Smooth muscle cell (in vitro differentiated cells): ENCODE measurements around the gene FRMD4A. TPM values are rescaled to one million over a fixed set of nuclear protein-coding genes. Genes with fewer than 3 reads are reported as not detected.

ENCODE experiments used
- DNase-seq: peaks from one replicate; lab custom pipeline; 2025; ENCODE audit not compliant: unreplicated experiment; lab: John Stamatoyannopoulos, UW
- H2AFZ ChIP-seq: fragments of 200-600 bp; sonication (generic); 2 replicates; pipeline ENCODE4 v1.6.0; 2016; ENCODE audit warnings: antibody characterized with exemption, low read depth, mild to moderate bottlenecking
- H3F3A ChIP-seq: fragments of 200-600 bp; sonication (generic); 2 replicates; pipeline ENCODE4 v1.6.0; 2017; ENCODE audit warnings: antibody characterized with exemption, low read depth
- H3K27ac ChIP-seq: fragments of 200-600 bp; sonication (generic); 2 replicates; pipeline ENCODE4 v1.5.1; 2016; ENCODE audit warnings: low read depth, mild to moderate bottlenecking
- H3K27me3 ChIP-seq: fragments of 200-600 bp; sonication (generic); 2 replicates; pipeline ENCODE4 v1.6.1; 2016; ENCODE audit warnings: low read depth, mild to moderate bottlenecking
- H3K36me3 ChIP-seq: fragments of 200-600 bp; sonication (generic); 2 replicates; pipeline ENCODE4 v1.5.1; 2016; ENCODE audit warnings: low read depth
- H3K4me1 ChIP-seq: fragments of 200-600 bp; sonication (generic); 2 replicates; pipeline ENCODE4 v1.5.1; 2016; ENCODE audit warnings: low read depth
- H3K4me2 ChIP-seq: fragments of 200-600 bp; sonication (generic); 2 replicates; pipeline ENCODE4 v1.6.0; 2016; ENCODE audit warnings: mild to moderate bottlenecking
- H3K4me3 ChIP-seq: fragments of 200-600 bp; sonication (generic); 2 replicates; pipeline ENCODE4 v1.5.1; 2016; ENCODE audit warnings: mild to moderate bottlenecking
- H3K79me2 ChIP-seq: fragments of 200-600 bp; sonication (generic); 2 replicates; pipeline ENCODE4 v1.6.0; 2016; ENCODE audit warnings: low read depth, mild to moderate bottlenecking
- H3K9ac ChIP-seq: fragments of 200-600 bp; sonication (generic); 2 replicates; pipeline ENCODE4 v1.6.0; 2016; ENCODE audit warnings: low read depth
- H3K9me3 ChIP-seq: fragments of 200-600 bp; sonication (generic); replicated peaks from 2 replicates; pipeline ENCODE4 v1.5.1; 2016; ENCODE audit warnings: low read depth
- H4K20me1 ChIP-seq: fragments of 200-600 bp; sonication (generic); 2 replicates; pipeline ENCODE4 v1.6.0; 2016; ENCODE audit warnings: low read depth
- CTCF ChIP-seq: fragments of 200-600 bp; sonication (generic); IDR thresholded peaks from 2 replicates; pipeline ENCODE4 v1.5.1; 2017; ENCODE audit warnings: borderline replicate concordance, mild to moderate bottlenecking, antibody characterized with exemption; ENCODE audit not compliant: insufficient read depth, poor library complexity, severe bottlenecking
- WGBS: methylation state at CpG from one replicate; pipeline ENCODE4 v1.1.7; 2016; ENCODE audit warnings: low lambda C conversion rate; 5-methylcytosine and 5-hydroxymethylcytosine counted together
- polyA plus RNA-seq: library from polyadenylated mRNA; unstranded; fragments of >200 nt; fragmentation: Nextera tagmentation; extraction: Ambion mirVana; gene quantifications from 2 replicates; pipeline ENCODE4 v1.2.1, GENCODE V29; 2016
- total RNA-seq: library from RNA; depleted of rRNA; stranded (reverse); fragments of >200 nt; gene quantifications from 2 replicates; pipeline ENCODE4 v1.2.3, GENCODE V29; 2014

The FRMD4A gene
- total and polyA plus RNA-seq, 2 experiments from 2014 or later: 3.0 to 5.4 TPM

- no peaks in the 10 kb centered on the region for H3K79me2 ChIP-seq
- no peaks in the 10 kb centered on the region for H4K20me1 ChIP-seq
- WGBS: 67% methylated on average over 19 of the region's 19 CpGs
- no peak overlapping the region for H2AFZ ChIP-seq
- H3K9ac ChIP-seq: no peak overlapping the region
- no peak for TF ChIP-seq CTCF
- DNase-seq: no peak
- no peaks in the 10 kb centered on the region for H3K4me1 ChIP-seq
- H3K4me2 ChIP-seq: no peak overlapping the region
- H3K9me3 ChIP-seq: no peaks in the 10 kb centered on the region
- no peaks in the 10 kb centered on the region for H3K27me3 ChIP-seq
- no peak overlapping the region for H3K27ac ChIP-seq
- no peaks in the 10 kb centered on the region for H3K36me3 ChIP-seq
- no peaks in the 10 kb centered on the region for H3F3A ChIP-seq
- H3K4me3 ChIP-seq: no peak overlapping the region
These were observed 564.9 kb downstream of the FRMD4A start for GRCh38 chr10:13765641-13766341.

GRCh38 chr10:13761490-13762091, 569.1 kb downstream of the FRMD4A start:
- WGBS: 90% methylated on average over 2 of the region's 2 CpGs
- no peak for TF ChIP-seq CTCF
- H2AFZ ChIP-seq: no peak overlapping the region

GRCh38 chr10:13759168-13759567, 571.6 kb downstream of the FRMD4A start:
- H3F3A ChIP-seq: no peaks in the 10 kb centered on the region
- no peaks in the 10 kb centered on the region for H3K36me3 ChIP-seq
- no peaks in the 10 kb centered on the region for H4K20me1 ChIP-seq
- H3K4me3 ChIP-seq: no peak overlapping the region
- peak overlapping the region; percentile 91 for H3K27ac ChIP-seq
- DNase-seq: no peak
- H2AFZ ChIP-seq: peak overlapping the region; percentile 34
- 37% methylated on average over 6 of the region's 6 CpGs for WGBS
- peaks cover 24% of the 10 kb centered on the region for H3K4me1 ChIP-seq
- no peaks in the 10 kb centered on the region for H3K27me3 ChIP-seq
- peak overlapping the region; percentile 50 for H3K4me2 ChIP-seq
- peak overlapping the region; percentile 58 for H3K9ac ChIP-seq
- no peaks in the 10 kb centered on the region for H3K79me2 ChIP-seq
- no peak for TF ChIP-seq CTCF
- H3K9me3 ChIP-seq: no peaks in the 10 kb centered on the region

More at GRCh38 chr10:13761490-13762091, 569.1 kb downstream of the FRMD4A start:
- no peak for DNase-seq
- H3K79me2 ChIP-seq: no peaks in the 10 kb centered on the region
- peaks cover 24% of the 10 kb centered on the region for H3K4me1 ChIP-seq
- no peak overlapping the region for H3K4me2 ChIP-seq
- no peaks in the 10 kb centered on the region for H3K9me3 ChIP-seq
- no peaks in the 10 kb centered on the region for H3K36me3 ChIP-seq
- H3K9ac ChIP-seq: no peak overlapping the region
- H3K4me3 ChIP-seq: no peak overlapping the region
- no peaks in the 10 kb centered on the region for H4K20me1 ChIP-seq
- no peak overlapping the region for H3K27ac ChIP-seq
- no peaks in the 10 kb centered on the region for H3K27me3 ChIP-seq
- H3F3A ChIP-seq: no peaks in the 10 kb centered on the region

DNA sequence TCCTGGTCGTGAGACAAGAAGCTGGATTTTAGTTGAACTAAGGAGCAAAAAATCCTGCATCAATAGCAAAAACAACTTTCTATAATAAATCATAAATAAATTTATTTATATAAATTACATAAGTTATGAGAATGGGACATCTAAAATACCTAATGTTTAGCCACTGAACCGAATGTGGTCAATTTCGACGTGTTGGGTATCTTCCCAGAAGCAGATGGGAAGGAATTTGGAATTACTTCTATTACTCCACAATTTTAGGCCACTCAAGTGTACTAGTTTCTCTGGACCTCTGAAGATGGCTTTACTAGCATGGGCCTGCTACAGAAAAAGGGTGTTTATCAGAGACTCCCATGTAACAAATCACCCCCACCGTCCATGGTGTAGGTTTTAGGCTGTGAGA, 572.0 kb downstream of the FRMD4A start:
- peak overlapping the region; percentile 58 for H3K9ac ChIP-seq
- H3K4me1 ChIP-seq: peaks cover 24% of the 10 kb centered on the region
- no peak for TF ChIP-seq CTCF
- H3K9me3 ChIP-seq: no peaks in the 10 kb centered on the region
- no peaks in the 10 kb centered on the region for H3K79me2 ChIP-seq
- no peaks in the 10 kb centered on the region for H4K20me1 ChIP-seq
- DNase-seq: no peak
- H3K36me3 ChIP-seq: no peaks in the 10 kb centered on the region
- H3F3A ChIP-seq: no peaks in the 10 kb centered on the region
- H3K4me2 ChIP-seq: peak overlapping the region; percentile 50
- no peaks in the 10 kb centered on the region for H3K27me3 ChIP-seq
- 59% methylated on average over 5 of the region's 5 CpGs for WGBS
- peak overlapping the region; percentile 91 for H3K27ac ChIP-seq
- H3K4me3 ChIP-seq: no peak overlapping the region
- H2AFZ ChIP-seq: peak overlapping the region; percentile 34
